ENCODE measurements around the gene ALDH4A1. TPM values are rescaled to one million over a fixed set of nuclear protein-coding genes. Genes with fewer than 3 reads are reported as not detected.

Gene ALDH4A1
- total and polyA plus RNA-seq, 9 of the 15 experiments (the other 6 are each of a cell fraction or from before 2014, with no cell fraction given), result 0.27 to 31.4 (median 16.6) TPM

DNA sequence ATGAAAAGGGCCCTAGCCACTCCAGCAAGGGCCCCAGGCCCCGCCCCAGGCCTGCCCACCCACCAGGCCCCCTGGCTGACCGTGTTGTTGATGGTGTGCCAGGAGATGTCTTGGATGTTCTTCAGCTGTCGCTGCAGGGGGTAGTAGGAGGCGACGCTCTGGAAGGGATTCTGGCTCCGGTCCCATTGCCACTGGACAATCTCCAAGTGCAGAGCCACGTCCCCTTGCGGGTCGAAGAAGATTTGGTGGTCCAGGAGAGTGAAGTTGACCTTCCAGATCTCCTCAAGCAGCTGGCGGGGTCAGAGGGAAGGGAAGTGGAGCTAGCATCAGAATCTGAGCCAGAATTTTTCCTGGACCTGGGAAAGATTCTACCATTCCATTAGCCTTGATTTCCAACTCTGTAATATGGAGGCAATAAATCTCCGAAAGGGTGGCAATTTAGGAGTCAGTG is 53.1 kb downstream of the ALDH4A1 start:
- Histone ChIP-seq H4K20me1 (replicated peaks; ENCODE audit: control insufficient read depth, insufficient read depth, low read length) (no peaks in the 10 kb centered on the region; the same call in 1 of the 2 replicates), H3K79me2 (ENCODE audit: control insufficient read depth, insufficient read depth, low read length) (no peaks in the 10 kb centered on the region), H3K9me3 (replicated peaks; ENCODE audit: control insufficient read depth, insufficient read depth, low read depth, low read length) (0 out of 2 replicates have a peak, but pooled peaks cover 1% of the 10 kb centered on the region), H3K9me1 (ENCODE audit: control insufficient read depth, insufficient read depth, low read length) (no peaks in the 10 kb centered on the region), H2AFZ (ENCODE audit: low read depth, low read length) (no peak overlapping the region), H3K4me2 (ENCODE audit: insufficient read depth, low read length) (no peak overlapping the region), H3K4me3 (no peak overlapping the region), H3K27ac (ENCODE audit: extremely low read depth, low read depth, low read length) (no peak overlapping the region), H3K36me3 (ENCODE audit: control insufficient read depth, insufficient read depth, low read length) (no peaks in the 10 kb centered on the region), H3K27me3 (ENCODE audit: control insufficient read depth in 2 of 2, insufficient read depth in 2 of 2, low read length in 2 of 2) (peaks cover 18 to 38% of the 10 kb centered on the region in 2 experiments; a peak in 4 of 5 replicates), H3K9ac (ENCODE audit: insufficient read depth in 1 of 2, low read depth in 2 of 2, low read length in 2 of 2) (no peak overlapping the region), H3K4me1 (replicated peaks in 1 of 2; ENCODE audit: control insufficient read depth in 2 of 2, insufficient read depth in 2 of 2, low read length in 2 of 2) (peaks cover 0 to 3% of the 10 kb centered on the region in 2 experiments; a peak in 2 of 5 replicates)
- ChIA-PET POLR2A (no interaction called here), CTCF (ENCODE audit: low intra/inter-chr PET ratio) (no interaction called here)
- in situ Hi-C loops (cut with MboI) (no loop called here), intact Hi-C loops (cut with micrococcal nuclease) (no loop called here)
- WGBS (ENCODE audit: insufficient coverage, low coverage, missing lambda C conversion rate), result 2% methylated on average over 11 of the region's 11 CpGs
- ATAC-seq (no peak), DNase-seq (ENCODE audit: extremely low read depth in 1 of 4, low spot score in 3 of 4) (no peak), FAIRE-seq (no peak)
- BruUV-seq (replicated peaks), result no TSS peak
- TF ChIP-seq NFRKB (IDR thresholded peaks at IDR 0.05; ENCODE audit: low read depth), result no peak
- TF ChIP-seq, protein P1, sequence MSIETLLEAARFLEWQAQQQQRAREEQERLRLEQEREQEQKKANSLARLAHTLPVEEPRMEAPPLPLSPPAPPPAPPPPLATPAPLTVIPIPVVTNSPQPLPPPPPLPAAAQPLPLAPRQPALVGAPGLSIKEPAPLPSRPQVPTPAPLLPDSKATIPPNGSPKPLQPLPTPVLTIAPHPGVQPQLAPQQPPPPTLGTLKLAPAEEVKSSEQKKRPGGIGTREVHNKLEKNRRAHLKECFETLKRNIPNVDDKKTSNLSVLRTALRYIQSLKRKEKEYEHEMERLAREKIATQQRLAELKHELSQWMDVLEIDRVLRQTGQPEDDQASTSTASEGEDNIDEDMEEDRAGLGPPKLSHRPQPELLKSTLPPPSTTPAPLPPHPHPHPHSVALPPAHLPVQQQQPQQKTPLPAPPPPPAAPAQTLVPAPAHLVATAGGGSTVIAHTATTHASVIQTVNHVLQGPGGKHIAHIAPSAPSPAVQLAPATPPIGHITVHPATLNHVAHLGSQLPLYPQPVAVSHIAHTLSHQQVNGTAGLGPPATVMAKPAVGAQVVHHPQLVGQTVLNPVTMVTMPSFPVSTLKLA (conservative IDR thresholded peaks at IDR 0.05), result no peak
- no peak for TF ChIP-seq HNRNPL (IDR thresholded peaks at IDR 0.05; ENCODE audit: low read depth, low read length)
- TF ChIP-seq, protein P2, sequence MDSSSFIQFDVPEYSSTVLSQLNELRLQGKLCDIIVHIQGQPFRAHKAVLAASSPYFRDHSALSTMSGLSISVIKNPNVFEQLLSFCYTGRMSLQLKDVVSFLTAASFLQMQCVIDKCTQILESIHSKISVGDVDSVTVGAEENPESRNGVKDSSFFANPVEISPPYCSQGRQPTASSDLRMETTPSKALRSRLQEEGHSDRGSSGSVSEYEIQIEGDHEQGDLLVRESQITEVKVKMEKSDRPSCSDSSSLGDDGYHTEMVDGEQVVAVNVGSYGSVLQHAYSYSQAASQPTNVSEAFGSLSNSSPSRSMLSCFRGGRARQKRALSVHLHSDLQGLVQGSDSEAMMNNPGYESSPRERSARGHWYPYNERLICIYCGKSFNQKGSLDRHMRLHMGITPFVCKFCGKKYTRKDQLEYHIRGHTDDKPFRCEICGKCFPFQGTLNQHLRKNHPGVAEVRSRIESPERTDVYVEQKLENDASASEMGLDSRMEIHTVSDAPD (CRISPR knock-in tag; IDR thresholded peaks at IDR 0.05), result no peak
- no peak for TF ChIP-seq SMARCE1 (IDR thresholded peaks at IDR 0.05)
- TF ChIP-seq, protein P3, sequence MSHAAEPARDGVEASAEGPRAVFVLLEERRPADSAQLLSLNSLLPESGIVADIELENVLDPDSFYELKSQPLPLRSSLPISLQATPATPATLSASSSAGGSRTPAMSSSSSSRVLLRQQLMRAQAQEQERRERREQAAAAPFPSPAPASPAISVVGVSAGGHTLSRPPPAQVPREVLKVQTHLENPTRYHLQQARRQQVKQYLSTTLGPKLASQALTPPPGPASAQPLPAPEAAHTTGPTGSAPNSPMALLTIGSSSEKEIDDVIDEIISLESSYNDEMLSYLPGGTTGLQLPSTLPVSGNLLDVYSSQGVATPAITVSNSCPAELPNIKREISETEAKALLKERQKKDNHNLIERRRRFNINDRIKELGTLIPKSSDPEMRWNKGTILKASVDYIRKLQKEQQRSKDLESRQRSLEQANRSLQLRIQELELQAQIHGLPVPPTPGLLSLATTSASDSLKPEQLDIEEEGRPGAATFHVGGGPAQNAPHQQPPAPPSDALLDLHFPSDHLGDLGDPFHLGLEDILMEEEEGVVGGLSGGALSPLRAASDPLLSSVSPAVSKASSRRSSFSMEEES (CRISPR knock-in tag; IDR thresholded peaks at IDR 0.05), result no peak
